Measurements from ENCODE around the gene DISC1. TPM values are rescaled to one million over a fixed set of nuclear protein-coding genes. Genes with fewer than 3 reads are reported as not detected.

The DISC1 gene
- total and polyA plus RNA-seq, 2 of the 13 experiments (the other 11 are each of a cell fraction or from before 2014, with no cell fraction given) = 4.2 to 4.6 TPM

DNA sequence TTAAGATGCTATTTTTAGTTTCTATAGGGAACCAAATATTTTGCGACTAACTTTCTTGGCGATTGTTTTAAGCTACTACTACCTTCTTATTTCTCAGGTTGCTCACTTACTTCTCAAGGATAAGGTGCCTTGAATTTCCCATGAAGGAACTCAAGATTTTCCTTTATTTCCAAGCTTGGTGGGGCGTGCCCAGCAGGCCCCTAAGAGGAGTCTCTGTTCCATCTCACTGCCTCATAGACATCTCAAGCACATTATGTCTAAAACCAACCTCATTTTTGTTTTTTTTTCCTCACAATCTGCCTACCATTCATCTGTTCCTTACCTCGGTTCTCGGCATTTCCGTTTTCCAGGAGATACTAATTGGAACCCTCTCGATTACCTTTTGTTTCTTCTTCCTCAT, 421.9 kb downstream of the DISC1 start:
- BruUV-seq (replicated peaks) = no TSS peak
- ATAC-seq = no peak
- Histone ChIP-seq H3K4me2 (ENCODE audit: low read depth, low read length) (no peak overlapping the region), H3K4me1 (ENCODE audit: insufficient read depth, low read length) (no peaks in the 10 kb centered on the region), H2AFZ (ENCODE audit: low read length) (no peak overlapping the region), H3K27me3 (ENCODE audit: control insufficient read depth in 1 of 2, insufficient read depth in 2 of 2, low read length in 2 of 2) (no peaks in the 10 kb centered on the region; a peak in 1 of 5 replicates), H3K9me3 (ENCODE audit: low read length) (no peaks in the 10 kb centered on the region), H4K20me1 (ENCODE audit: insufficient read depth, low read length) (no peaks in the 10 kb centered on the region), H3K4me3 (replicated peaks in 1 of 3; ENCODE audit: insufficient read depth in 1 of 3, low read depth in 2 of 3, low read length in 3 of 3) (no peak overlapping the region), H3K36me3 (replicated peaks in 1 of 2; ENCODE audit: control insufficient read depth in 1 of 2, insufficient read depth in 2 of 2, low read length in 2 of 2) (no peaks in the 10 kb centered on the region), H3K27ac (ENCODE audit: extremely low read length, insufficient read depth, low read length) (no peak overlapping the region), H3K9ac (ENCODE audit: insufficient read depth, low read depth, low read length) (no peak overlapping the region), H3K79me2 (ENCODE audit: insufficient read depth, low read length) (no peaks in the 10 kb centered on the region)
- no peak for FAIRE-seq
- intact Hi-C loops (cut with micrococcal nuclease; ENCODE audit: unreplicated experiment) (no loop called here), in situ Hi-C loops (cut with HindIII; ENCODE audit: extremely low pct_ligation_motif_present, low pct_unique_long_range_greater_than_20kb) (no loop called here)
- 10% methylated on average over 7 of the region's 7 CpGs for WGBS (ENCODE audit: low lambda C conversion rate)
- ChIA-PET CTCF (ENCODE audit: low intra/inter-chr PET ratio, low total read pairs) (no interaction called here), POLR2A (no interaction called here)
- TF ChIP-seq, protein P1, sequence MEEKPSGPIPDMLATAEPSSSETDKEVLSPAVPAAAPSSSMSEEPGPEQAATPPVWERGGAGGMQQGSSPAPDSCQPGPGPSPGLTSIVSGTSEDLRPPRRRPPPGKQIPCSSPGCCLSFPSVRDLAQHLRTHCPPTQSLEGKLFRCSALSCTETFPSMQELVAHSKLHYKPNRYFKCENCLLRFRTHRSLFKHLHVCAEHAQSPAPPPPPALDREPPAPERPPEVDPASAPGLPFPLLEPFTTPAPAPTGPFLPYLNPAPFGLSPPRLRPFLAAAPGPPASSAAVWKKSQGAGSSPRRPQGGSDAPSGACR (CRISPR knock-in tag; IDR thresholded peaks at IDR 0.05) = no peak
- TF ChIP-seq MATR3 (CRISPR knock-in tag; IDR thresholded peaks at IDR 0.05) (no peak), ZFP1 (CRISPR knock-in tag; IDR thresholded peaks at IDR 0.05) (no peak), PHF21A (CRISPR knock-in tag; IDR thresholded peaks at IDR 0.05) (no peak), ZNF232 (CRISPR knock-in tag; IDR thresholded peaks at IDR 0.05; ENCODE audit: borderline replicate concordance) (no peak), TAF1 (CRISPR knock-in tag; IDR thresholded peaks at IDR 0.05) (no peak), HDAC1 (CRISPR knock-in tag; IDR thresholded peaks at IDR 0.05) (no peak), ZNF530 (CRISPR knock-in tag; IDR thresholded peaks at IDR 0.05; ENCODE audit: low read depth) (no peak)
- TF ChIP-seq, protein P2, sequence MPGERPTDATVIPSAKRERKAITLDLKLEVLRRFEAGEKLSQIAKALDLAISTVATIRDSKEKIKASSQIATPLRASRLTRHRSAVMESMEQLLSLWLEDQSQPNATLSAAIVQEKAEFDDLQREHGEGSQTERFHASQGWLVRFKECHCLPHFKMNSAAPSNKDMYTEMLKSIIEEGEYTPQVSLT (CRISPR knock-in tag; IDR thresholded peaks at IDR 0.05; ENCODE audit: borderline replicate concordance, low read depth) = no peak
- TF ChIP-seq, protein P3, sequence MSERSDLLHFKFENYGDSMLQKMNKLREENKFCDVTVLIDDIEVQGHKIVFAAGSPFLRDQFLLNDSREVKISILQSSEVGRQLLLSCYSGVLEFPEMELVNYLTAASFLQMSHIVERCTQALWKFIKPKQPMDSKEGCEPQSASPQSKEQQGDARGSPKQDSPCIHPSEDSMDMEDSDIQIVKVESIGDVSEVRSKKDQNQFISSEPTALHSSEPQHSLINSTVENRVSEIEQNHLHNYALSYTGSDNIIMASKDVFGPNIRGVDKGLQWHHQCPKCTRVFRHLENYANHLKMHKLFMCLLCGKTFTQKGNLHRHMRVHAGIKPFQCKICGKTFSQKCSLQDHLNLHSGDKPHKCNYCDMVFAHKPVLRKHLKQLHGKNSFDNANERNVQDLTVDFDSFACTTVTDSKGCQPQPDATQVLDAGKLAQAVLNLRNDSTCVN (CRISPR knock-in tag; IDR thresholded peaks at IDR 0.05; ENCODE audit: borderline replicate concordance) = no peak
- no peak for DNase-seq (ENCODE audit: low spot score)
